GM21381 (cell line): ENCODE data around the gene KLF15.

Experiments
- ATAC-seq: cut with Tn5 transposase; IDR thresholded peaks from one replicate; pipeline ENCODE4 v1.9.1; 2021; ENCODE audit warnings: mild to moderate bottlenecking, moderate library complexity; ENCODE audit not compliant: unreplicated experiment

The KLF15 gene

GRCh38 chr3:126357295-126358037, at the start of gene KLF15:
KLF15 (minus strand) TSS chr3:126357408; CDS start chr3:126352922, 4,486 bp downstream.
- peak; percentile 79 for ATAC-seq

GRCh38 chr3:126406389-126407296, 49.4 kb upstream of the KLF15 start:
- ATAC-seq, result no peak

- no peak for ATAC-seq
Measured at GRCh38 chr3:126402666-126403302, 45.6 kb upstream of the KLF15 start.

GRCh38 chr3:126402178-126402577, 45.0 kb upstream of the KLF15 start:
- ATAC-seq, result no peak

- ATAC-seq, result no peak
Measured at GRCh38 chr3:126401611-126402160, 44.5 kb upstream of the KLF15 start.

GRCh38 chr3:126399756-126400155, 42.5 kb upstream of the KLF15 start:
- ATAC-seq, result no peak

GRCh38 chr3:126399351-126399735, 42.1 kb upstream of the KLF15 start:
- no peak for ATAC-seq

- no peak for ATAC-seq
Measured at GRCh38 chr3:126398423-126399350, 41.5 kb upstream of the KLF15 start.

DNA sequence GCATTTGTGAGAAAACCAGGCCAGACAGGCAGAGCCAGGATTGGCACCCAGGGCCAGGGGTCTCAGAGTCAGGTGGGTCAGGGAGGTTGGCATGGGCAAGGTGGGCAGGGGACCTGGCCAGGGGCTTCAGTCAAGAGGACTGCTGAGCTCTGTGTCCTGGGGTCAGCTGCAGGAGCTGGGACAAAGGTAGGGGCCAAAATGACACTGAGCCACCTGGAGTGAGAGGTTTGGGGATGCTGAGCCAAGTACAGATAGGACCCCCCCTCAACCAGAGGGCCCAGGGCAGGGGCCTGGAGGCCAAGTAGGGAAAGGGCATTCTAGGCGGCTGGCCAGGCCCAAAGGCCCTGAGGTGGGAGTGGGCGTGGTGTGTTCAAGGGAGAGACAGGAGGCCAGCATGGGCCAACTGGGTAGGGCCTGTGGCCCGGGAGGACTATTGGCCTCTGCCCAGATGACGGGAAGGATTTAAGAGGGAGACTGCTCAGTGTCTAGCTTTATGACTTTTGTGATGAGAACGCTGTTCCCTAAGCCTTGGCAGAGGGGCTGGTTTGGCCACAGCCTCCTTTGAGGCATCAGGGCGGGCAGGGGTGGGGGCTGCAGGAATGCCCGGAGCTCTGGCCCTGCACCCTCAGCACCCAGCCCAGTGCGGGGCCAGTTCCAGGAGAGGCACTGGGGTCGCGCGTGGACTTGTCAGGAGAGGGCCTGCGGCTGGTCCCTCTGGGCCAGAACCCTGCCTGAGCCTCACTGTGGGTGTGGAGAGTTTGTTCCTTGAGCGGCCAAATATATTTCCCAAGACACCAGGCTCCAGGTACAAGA, 40.6 kb upstream of the KLF15 start:
- ATAC-seq, result no peak

GRCh38 chr3:126396536-126396935, 39.3 kb upstream of the KLF15 start:
- ATAC-seq, result no peak

- no peak for ATAC-seq
Measured at GRCh38 chr3:126395846-126396513, 38.8 kb upstream of the KLF15 start.

GRCh38 chr3:126394977-126395321, 37.7 kb upstream of the KLF15 start:
- ATAC-seq, result no peak

GRCh38 chr3:126394179-126394976, 37.2 kb upstream of the KLF15 start, which contains the start of gene CFAP100:
CFAP100 (plus strand) TSS chr3:126394909; CDS start chr3:126396001, 1,092 bp downstream.
- no peak for ATAC-seq

DNA sequence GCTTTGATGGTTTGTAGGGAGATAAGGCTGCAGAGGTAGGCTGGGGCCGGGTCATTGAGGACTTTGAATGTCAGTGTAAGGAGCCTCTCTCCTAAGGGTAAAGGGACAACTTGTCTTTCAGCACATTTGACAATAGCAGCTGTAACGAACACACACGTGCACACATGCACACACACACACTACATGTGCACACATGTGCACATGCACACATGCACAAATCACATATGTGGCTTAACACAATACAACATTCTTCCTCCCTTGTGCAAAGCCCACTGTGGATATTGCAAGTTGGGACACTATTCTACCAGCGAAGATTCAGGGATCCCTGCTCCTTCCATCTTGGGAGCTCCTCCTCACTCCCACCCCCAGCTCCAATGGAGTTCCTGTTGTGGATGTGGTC, 36.4 kb upstream of the KLF15 start:
- no peak for ATAC-seq

- ATAC-seq, result no peak
Measured at GRCh38 chr3:126392246-126392645, 35.0 kb upstream of the KLF15 start.

- ATAC-seq, result no peak
Measured at GRCh38 chr3:126391631-126392030, 34.4 kb upstream of the KLF15 start.

- no peak for ATAC-seq
Measured at GRCh38 chr3:126390751-126391150, 33.5 kb upstream of the KLF15 start.

DNA sequence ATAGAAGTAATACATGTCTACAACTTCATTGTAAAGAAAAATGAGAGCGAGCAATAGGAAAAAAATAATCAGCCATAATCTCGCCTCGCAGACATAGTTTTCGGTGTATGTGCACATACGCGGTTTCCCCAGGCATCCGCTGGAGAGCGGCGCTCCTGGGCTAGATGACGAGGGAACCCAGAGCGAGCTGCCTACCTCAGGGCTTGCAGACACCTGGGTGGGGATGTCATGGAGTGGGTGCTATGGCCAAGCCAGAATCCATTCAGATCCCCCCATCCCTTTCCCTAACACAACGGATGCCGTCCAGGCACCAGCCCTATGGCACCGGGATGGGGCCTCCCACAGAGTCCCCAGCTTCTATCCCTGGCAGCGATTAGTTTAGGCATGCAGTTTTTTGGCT, 33.0 kb upstream of the KLF15 start:
- no peak for ATAC-seq
